HG03103 (cell line): ENCODE data around the gene SLMAP.

Experiments used
- ATAC-seq: cut with Tn5 transposase; IDR thresholded peaks from one replicate; pipeline ENCODE4 v1.9.1; 2021; ENCODE audit warnings: low read depth; ENCODE audit not compliant: unreplicated experiment

SLMAP gene

DNA sequence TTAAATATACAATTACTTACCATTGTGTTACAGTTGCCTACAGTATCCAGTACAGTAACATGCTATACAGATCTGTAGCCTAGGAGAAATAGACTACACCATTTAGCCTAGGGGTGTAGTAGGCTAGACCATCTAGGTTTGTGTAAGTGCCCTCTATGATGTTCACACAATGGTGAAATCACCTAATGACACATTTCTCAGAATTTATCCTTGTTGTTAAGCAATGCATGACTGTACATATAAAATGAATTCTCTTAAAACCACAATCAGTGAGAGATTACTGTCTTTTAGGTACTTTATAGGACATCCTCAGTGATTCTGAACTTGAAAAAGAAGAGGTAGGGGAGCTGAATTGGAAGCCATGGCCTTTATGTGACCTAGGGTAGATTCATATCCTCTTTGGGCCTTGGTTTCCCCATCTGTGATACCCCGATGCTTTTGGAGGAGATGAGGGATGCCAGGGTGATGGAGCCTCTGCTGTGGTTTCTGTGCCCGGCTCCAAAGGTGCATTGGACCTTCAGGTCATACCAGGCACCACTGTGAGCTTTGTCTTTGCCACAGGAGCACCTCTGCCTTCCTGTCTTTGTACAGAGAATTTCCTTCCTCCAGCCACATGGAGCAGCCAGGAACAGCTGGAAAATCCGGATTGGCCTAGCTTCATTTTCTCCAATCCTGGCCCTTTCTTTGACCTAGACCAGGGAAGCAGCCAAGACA, 200.2 kb downstream of the SLMAP start:
- ATAC-seq: no peak

DNA sequence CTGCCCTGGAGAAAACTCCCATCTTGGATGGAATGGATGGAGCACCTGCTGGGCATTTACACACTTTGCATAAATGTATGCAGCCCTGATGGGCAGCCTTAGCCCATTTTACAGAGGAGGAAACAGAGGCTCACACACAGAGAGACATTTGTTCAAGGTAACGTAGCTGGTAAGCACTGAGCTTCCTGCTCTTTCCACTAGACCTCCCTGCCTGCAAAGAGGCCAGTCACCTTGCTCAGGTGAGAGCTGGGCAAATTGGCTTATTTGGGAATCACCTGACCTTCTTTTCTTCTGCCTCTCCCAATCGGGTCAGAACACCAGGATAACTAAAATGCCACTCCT, 200.7 kb downstream of the SLMAP start:
- ATAC-seq: no peak

DNA sequence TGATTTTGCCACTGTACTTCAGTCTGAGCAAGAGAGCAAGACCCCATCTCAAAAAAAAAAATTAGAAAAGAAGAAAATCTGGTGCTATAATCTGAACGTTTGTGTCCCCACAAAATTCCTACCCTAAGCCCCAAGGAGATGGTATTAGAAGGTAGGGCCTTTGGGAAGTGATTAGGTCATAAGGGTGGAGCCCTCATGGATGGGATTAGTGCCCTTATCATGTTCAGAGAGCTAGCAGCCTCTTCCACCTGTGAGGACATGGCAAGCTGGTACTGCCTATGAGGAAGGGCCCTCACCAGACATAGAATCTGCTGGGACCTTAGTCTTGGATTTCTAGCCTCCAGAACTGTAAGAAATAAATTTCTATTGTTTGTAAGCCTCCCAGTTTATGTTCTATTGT, 201.7 kb downstream of the SLMAP start:
- no peak for ATAC-seq

DNA sequence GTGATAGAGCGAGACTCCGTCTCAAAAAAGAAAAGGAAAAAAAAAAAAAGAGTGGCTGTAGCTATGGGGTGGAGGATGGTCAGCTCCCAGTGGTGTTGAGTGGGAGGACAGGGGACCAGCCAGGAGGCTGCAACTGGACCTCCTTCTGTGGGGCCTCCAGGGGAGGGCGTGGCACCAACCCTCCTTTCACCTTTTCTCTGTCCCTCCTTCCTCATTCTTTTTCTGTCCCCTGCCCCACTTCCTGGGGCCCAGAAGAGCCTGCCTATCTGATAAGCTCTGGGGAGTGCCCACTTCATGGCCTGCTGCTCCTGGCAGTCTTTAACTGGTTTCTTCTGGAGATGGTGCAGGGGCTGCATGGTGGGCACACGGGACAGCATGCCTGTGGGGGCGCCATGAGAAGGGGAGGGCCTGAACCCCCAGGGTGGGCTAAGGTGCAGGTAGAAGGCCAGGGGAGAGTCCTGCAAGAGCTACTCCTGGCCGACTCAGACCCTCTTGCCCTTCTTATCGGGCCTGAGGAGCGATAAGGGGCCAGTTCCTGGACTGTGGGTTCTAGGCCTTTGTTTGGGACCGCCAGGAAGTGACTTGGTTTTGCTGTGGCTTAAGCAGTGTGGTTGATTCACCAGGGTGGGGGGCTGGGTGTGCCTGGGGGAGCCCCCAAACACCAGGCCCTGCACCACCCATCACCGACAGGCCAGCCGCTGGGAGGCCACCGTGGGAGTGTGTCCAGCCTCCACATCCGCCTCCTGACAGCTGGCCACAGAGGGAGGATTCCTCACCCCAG, 202.7 kb downstream of the SLMAP start:
- no peak for ATAC-seq

DNA sequence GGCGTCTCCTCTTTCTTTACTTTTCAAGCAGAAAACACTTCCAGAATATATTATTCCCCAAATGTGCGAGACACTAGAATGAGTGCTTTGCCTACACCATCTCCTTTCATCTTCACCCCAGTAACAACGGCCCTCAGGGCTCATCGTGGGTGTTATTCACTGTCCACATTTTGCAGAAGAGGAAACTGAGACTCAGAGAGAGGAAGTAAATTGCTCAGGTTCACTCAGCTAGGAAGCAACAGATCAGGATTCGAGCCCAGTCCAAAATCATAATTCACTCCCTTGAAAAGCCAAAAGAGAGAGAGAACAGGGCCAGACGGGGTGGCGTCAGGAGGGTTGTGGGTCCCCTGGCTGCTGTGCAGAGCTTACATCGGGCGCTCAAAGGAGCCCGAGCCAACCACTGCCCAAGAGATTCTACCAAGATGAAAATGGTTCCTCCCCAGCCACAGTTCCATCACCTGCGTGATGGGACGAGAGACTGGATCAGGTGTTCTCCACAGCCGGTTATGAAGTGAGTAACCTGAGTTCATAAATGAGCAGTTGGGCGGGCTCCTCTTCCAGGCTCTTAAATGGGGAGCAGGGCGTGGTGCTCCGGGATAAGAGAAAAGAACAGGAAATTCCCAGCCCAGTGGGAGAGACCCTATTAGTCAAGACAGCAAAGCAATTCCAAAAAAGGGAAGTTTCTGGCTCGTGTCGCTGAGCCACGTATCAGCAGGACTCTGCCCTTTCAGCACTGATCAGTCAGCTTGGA, 203.5 kb downstream of the SLMAP start:
- no peak for ATAC-seq

DNA sequence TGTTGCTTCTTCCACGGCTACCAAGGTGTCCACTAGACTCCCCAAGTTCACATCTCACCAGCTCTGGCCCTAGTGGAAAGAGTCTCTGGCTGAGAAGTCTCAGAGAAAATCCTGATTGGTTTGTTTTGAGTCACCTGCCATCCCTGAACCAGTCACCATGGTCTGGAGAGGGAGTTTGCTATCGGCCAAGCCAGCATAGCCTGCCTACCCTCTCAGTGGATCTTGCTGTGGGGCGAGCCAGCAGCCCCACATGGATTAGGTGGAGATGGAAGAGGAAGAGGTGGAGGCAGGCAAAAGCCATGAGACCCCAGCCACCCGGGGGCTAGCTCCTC, 204.0 kb downstream of the SLMAP start:
- ATAC-seq: no peak

DNA sequence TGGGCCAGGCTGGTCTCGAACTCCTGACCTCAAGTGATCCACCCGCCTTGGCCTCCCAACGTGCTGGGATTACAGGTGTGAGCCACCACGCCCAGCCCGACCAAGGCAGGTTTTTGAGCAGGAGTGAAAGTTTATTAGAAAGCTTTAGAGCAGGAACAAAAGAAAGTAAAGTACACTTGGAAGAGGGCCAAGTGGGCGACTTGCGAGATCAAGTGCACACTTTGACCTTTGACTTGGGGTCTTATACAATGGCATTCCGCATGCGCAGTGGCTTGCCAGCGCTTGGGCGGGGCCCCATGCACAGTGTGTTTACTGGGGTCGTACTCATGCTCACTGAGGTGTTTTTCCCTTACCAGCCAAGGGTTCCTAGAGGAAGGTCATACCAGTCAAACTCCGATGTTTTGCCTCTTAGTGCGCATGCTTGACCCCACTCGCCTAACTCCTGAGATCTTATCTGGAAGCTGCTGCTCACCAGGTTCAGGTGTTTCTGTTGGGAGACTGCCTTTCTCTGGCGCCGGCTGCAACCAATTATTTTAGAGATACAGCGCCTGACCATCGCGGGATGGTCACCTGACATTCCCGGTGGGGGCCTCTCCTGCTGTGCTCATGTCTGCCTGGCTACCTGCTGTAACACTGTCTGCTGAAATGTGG, 205.2 kb downstream of the SLMAP start:
- no peak for ATAC-seq

DNA sequence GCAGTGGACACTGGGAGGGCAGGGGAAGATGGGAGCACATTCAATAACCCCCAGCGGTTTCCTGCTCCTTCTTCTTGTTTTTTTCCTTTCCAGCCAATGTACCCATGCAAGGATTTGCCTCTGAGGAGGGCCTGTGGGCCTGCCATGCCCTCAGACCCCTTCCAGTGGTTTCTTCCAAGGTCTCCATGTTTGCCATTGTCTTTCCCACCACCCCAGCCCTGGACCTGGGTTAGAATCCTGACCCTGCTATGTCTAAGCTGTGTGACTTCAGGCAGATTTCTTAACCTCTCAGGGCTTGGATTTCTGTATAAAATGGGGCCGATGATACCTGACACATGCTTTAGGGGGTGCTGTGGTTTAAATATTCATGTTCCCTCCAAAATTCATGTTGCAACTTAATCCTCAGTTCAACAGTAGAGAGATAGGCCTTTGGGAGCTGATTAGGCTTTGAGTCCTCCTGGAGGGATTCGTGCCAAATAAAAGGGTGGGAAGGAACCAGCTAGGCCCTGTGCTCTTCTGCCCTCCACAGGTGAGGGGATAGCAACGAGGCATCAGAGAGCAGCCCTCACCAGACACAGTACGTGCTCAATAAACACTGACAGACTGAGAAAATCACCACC, 205.8 kb downstream of the SLMAP start:
- no peak for ATAC-seq

DNA sequence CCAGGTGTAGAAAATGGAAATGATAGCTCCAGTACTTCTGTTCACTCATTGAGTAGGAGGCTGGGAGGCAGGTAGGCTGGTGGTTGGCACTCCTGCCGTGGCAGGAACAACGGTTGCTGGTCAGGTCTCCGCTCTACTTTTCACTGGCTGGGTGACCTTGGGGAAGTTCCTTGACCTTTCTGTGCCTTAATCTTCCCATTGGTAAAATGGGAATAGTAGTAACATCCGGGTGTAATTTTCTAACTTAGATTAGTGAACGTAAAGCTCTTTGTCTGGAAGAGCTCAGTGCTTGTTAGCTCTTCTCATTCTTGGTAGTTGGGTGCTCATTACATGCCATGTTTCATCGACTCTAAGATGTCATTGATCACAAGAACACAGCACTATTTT, 206.3 kb downstream of the SLMAP start:
- ATAC-seq: no peak

DNA sequence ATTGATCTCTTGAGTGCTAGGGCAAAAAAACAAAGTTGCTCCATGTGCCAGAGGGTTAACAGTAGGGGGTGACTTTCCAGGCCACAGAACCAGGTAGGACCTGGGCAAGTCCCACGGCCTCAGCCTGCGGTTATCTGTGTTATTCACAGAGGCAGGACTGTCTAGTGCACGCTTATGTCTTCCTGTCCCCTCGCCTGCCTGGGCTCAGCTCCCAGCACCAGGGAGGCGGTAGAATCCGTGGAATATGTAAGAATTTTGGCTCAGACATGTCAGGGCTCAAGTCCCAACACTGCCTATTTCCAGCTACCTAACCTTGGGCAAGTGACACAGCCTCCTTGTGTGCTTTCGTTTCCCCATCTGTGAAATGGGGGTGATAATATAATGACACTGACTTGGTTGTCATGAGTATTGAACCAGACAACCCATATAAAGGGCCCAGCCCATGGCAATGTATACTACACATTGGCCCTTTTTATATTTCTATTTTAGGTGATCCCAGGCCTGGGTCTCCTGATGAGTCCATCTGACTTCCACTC, 207.8 kb downstream of the SLMAP start:
- ATAC-seq: no peak

DNA sequence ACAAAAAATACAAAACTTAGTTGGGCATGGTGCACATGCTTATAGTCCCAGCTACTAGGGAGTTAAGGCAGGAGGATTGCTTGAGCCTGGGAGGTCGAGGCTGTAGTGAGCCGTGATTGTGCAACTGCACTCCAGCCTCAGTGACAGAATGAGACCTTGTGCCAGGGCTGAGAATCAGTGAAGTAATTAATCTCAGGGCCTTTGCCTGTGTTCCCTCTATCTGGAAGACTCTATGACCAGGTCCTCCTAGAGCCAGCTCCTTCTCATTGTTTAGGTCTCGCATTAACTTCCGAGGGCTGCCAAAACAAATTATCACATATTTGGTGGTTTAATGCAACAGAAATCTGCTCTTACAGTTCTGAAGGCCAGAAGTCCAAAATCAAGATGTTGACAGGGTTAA, 210.7 kb downstream of the SLMAP start:
- ATAC-seq: no peak

DNA sequence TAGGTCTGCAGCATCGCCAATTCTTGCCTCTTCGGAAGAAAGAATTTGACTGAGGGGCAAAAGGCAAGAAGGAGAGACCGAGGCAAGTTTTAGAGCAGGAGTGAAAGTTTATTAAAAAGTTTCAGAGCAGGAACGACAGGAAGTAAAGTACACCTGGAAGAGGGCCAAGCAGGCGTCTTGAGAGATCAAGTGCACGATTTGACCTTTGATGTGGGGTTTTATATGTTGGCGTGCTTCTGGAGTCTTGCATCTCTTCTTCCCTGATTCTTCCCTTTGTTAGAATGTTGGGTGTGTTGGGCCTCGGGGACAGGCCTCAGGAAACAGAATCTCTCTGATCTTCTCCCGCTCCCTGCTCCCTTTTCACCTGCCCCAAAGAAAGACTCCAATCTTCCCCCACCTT, 211.5 kb downstream of the SLMAP start:
- ATAC-seq: no peak

DNA sequence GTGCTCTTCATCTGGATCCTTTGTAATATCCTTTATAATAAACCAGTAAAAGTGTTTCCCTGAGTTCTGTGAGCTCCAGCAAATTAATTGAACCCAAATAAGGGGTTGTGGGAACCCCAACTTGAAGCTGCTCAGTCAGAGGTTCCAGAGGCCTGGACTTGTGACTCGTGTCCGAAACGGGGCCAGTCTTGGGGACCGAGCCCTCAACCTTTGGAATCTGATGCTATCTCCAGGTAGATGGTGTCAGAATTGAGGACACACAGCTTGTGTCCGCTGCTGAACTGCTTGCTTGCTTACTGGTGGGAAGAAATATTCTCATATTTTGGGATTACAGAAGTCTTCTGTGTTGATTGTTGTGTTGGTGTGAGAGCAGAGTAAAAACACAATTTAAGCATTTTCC, 212.4 kb downstream of the SLMAP start:
- ATAC-seq: no peak

DNA sequence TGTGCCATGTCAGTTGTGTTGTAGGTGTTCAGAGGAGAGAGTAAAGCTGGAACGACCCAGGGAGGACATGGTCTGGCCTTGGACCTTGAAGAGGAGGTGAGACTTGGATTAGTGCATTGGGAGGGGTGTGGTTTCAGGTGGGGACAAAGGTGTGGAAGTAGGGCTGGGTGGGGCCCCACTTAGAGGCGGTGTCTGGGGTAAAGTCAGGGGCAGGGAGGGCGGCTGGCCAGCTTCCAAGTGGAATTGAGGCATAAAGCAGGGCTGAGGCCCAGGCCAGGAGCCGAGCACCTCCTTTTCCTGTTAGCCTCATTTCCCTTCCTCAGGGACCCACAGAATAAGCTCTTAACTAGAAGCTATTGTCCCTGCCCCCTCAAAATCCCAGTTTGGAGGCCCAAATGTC, 215.9 kb downstream of the SLMAP start:
- ATAC-seq: no peak

DNA sequence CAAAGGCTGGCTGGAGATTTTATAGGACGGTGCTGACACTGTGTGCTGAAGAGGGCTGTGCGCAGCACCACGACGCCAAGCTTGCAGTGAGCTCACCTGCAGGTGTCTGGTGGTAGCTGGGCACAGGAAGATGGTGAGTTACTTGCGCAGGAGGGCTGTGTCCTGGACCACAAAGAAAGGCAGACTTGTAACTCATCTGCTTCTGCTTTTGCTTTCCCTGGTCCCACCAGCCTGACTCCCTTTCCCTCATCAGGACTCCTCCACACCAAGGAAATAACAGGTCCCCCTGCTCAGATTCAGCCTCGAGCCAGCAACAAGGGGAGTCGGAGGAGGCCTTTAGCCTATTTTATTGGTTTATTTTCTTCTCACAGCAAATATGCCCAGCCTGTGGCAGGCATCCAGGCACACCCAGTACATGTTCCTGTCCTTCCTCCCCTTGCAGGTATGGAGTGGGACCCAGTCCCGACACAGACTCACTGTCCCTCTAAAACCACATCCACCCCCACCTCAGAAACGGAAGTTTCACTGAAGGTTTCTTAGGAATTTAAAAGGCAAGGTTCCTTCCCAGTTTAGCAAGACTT, 216.5 kb downstream of the SLMAP start:
- ATAC-seq: no peak

DNA sequence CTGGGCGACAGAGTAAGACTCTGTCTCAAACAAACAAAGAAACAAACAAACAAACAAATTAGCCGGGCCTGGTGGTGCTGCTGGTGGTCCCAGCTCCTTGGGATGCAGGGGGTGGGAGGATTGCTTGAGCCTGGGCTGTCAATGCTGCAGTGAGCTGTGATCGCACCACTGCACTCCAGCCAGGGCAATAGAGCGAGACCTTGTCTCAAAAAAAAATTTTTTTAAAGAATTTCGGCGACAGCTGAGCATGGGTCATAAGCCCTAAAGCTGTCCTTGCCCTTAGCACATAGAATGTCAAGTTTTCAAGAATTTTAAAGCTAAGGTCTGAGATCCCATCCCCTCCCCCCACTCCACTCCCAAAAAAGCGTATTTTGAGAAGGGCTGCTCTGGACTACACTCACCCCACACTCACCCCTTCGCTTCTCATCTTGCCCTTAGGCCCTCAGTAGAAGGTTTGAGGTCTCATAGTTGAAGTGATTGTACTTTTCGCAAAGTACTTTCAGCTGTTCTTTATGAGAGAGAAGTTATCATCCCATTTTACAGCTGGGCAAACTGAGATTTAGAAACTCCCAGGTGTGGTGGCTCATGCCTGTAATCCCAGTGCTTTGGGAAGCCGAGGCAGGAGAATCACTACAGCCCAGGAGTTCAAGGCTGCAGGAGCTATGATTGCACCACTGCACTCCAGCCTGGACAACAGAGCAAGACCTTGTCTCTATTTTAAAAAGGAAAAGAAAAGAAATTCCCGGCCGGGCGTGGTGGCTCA, 217.8 kb downstream of the SLMAP start:
- ATAC-seq: no peak

DNA sequence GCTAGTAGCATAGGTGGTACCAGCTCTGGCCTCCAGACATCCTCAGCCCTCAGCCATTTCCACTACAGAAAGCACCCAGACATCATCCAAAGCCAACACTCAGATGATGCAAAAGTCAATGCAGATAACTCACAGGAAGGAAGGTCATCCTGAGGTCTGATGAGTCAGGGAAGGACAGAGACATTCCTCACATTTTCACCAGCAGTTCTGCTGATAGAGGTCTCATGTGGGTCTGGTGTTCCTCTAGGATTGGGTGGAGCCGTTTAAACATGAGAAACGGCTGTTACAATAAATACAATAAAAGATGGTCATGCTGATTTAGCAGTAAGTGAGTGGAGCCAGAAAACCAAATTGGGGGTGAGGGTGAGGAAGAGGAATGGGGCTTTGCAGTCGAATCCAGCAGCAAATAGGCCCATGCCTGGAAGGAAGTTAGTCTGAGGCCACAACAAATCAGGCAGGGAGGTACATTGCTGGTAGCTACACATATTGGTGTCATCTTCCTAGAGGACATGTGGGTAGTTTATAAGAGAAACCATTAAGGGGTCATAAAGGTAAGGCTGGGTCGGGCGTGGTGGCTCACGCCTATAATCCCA, 218.8 kb downstream of the SLMAP start:
- ATAC-seq: no peak

DNA sequence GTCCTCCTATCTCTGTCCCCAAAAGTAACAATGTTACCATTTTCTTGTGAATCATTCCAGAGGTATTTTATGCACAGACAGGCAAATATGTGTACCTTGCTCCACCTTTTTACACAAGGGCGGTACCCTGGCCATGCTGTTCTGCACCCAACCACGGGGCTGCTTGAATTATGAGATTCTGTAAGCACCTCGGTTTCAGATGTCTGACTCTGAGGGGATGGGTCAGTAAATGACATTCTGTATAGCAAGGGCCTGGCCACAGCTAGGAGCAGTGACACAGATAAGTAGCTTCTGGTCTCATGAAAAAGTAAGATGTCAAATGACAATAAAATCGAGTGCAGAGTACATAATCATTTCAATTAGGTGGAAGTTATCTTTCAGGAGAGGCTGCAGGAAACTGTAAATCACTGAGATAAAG, 221.7 kb downstream of the SLMAP start:
- peak; percentile 60 for ATAC-seq

DNA sequence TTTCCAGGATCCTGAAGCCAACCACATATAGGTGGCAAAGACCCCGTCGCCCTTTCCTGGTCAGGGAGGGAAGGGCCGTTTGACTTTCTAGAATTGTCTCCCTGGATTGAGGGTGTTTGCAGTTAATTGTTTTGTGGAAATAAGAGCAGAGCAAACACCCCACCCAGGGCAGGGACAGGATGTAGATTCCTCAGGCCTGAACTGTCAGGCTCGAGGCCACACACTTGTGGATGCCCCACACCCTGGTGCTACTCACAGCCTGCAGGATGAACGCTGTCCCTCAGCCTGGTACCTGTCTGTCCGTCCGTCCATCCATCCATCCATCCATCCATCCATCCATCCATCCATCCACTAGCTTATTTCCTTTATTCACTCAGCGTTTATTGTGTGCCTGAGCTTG, 222.2 kb downstream of the SLMAP start:
- ATAC-seq: no peak
